ENCODE results near the gene MED28.

GRCh38 chr4:17657090-17657489 lies 42.6 kb downstream of the MED28 start:
- TF ChIP-seq TARDBP (IDR thresholded peaks at IDR 0.05), result no peak
- no peak for TF ChIP-seq SUZ12 (IDR thresholded peaks at IDR 0.05)
- no peak for TF ChIP-seq SP1 (IDR thresholded peaks at IDR 0.05)
- no peak for TF ChIP-seq FOXA1 (IDR thresholded peaks at IDR 0.05)
- no peak for TF ChIP-seq ARNT (IDR thresholded peaks at IDR 0.05)
- no peak for TF ChIP-seq BHLHE40 (IDR thresholded peaks at IDR 0.05; ENCODE audit: borderline replicate concordance)
- no peak for TF ChIP-seq FOXM1 (IDR thresholded peaks at IDR 0.05; ENCODE audit: borderline replicate concordance)
- no peak for TF ChIP-seq CTBP1 (IDR thresholded peaks at IDR 0.05; ENCODE audit: borderline replicate concordance)
- TF ChIP-seq LEF1 (IDR thresholded peaks at IDR 0.05; ENCODE audit: borderline replicate concordance), result no peak
- TF ChIP-seq HDGF (IDR thresholded peaks at IDR 0.05; ENCODE audit: borderline replicate concordance), result no peak
